WTC11 (cell line): ENCODE measurements around the gene ETV6. TPM values are rescaled to one million over a fixed set of nuclear protein-coding genes. Genes with fewer than 3 reads are reported as not detected.

Experiments
- ATAC-seq: fragments of 200-7000 bp; cut with Tn5 transposase; 2 replicates; pipeline ENCODE4 v1.10.0; 2021; ENCODE audit warnings: mild to moderate bottlenecking, moderate library complexity
- CTCF ChIA-PET: fragments of 300-600 bp; sonication (Branson Sonifier 250); formaldehyde crosslinking; loops from one replicate; lab custom pipeline; 2021; ENCODE audit warnings: antibody characterized with exemption; lab: Charles Lee
- POLR2A ChIA-PET: fragments of 350-600 bp; sonication (Branson Sonifier 250); formaldehyde crosslinking; loops from one replicate; lab custom pipeline; 2021; ENCODE audit warnings: antibody characterized with exemption; lab: Charles Lee
- DNase-seq: peaks from one replicate; pipeline ENCODE4 v3.0.0; 2021; ENCODE audit warnings: low spot score
- H3K27ac Mint-ChIP-seq: 2 replicates; pipeline ENCODE4 v1.8.0; 2021; ENCODE audit warnings: mixed read lengths
- H3K27me3 Mint-ChIP-seq: 2 replicates; pipeline ENCODE4 v1.8.0; 2021; ENCODE audit warnings: low read depth, mild to moderate bottlenecking, moderate library complexity, mixed read lengths
- H3K36me3 Mint-ChIP-seq: 2 replicates; pipeline ENCODE4 v1.8.0; 2021; ENCODE audit warnings: mixed read lengths
- H3K4me1 Mint-ChIP-seq: 2 replicates; pipeline ENCODE4 v1.8.0; 2022; ENCODE audit warnings: mixed read lengths
- H3K4me3 Mint-ChIP-seq: 2 replicates; pipeline ENCODE4 v1.8.0; 2021; ENCODE audit warnings: mild to moderate bottlenecking, moderate library complexity, mixed read lengths
- H3K9me3 Mint-ChIP-seq: 2 replicates; pipeline ENCODE4 v1.8.0; 2021; ENCODE audit warnings: mixed read lengths
- ATF6 ChIP-seq: sonication (generic); formaldehyde crosslinking; IDR thresholded peaks from 2 replicates; pipeline ENCODE4 v1.8.1; 2023; ENCODE audit warnings: mild to moderate bottlenecking, missing genetic modification reagents
- CBFB ChIP-seq: sonication (generic); formaldehyde crosslinking; IDR thresholded peaks from 2 replicates; pipeline ENCODE4 v1.8.1; 2022; ENCODE audit warnings: mild to moderate bottlenecking, low read depth, missing genetic modification reagents
- CTCF ChIP-seq: fragments of 200-600 bp; IDR thresholded peaks from 2 replicates; pipeline ENCODE4 v1.8.0; 2022; ENCODE audit warnings: antibody characterized with exemption
- IRF2 ChIP-seq: sonication (generic); formaldehyde crosslinking; IDR thresholded peaks from 2 replicates; pipeline ENCODE4 v1.8.0; 2022; ENCODE audit warnings: low read depth, missing genetic modification reagents, borderline replicate concordance
- JAZF1 ChIP-seq: fragments of 250-450 bp; sonication (Bioruptor Pico); IDR thresholded peaks from 2 replicates; pipeline ENCODE4 v1.9.0; 2021; ENCODE audit warnings: moderate library complexity, mild to moderate bottlenecking, inconsistent platforms
- KAT7 ChIP-seq: sonication (generic); formaldehyde crosslinking; IDR thresholded peaks from 2 replicates; pipeline ENCODE4 v1.8.1; 2023; ENCODE audit warnings: missing genetic modification reagents, mild to moderate bottlenecking, borderline replicate concordance
- SP1 ChIP-seq: sonication (generic); formaldehyde crosslinking; conservative IDR thresholded peaks from 2 replicates; pipeline ENCODE4 v1.8.1; 2022; ENCODE audit warnings: missing genetic modification reagents
- TCF7 ChIP-seq: sonication (generic); formaldehyde crosslinking; IDR thresholded peaks from 2 replicates; pipeline ENCODE4 v1.8.0; 2022; ENCODE audit warnings: mild to moderate bottlenecking, low read depth, missing genetic modification reagents, moderate library complexity
- TEAD1 ChIP-seq: sonication (generic); formaldehyde crosslinking; IDR thresholded peaks from 2 replicates; pipeline ENCODE4 v1.8.0; 2022; ENCODE audit warnings: mild to moderate bottlenecking, missing genetic modification reagents
- USF2 ChIP-seq: sonication (generic); formaldehyde crosslinking; IDR thresholded peaks from 2 replicates; pipeline ENCODE4 v1.8.1; 2023; ENCODE audit warnings: mild to moderate bottlenecking, missing genetic modification reagents, moderate library complexity
- ZBTB43 ChIP-seq: sonication (generic); formaldehyde crosslinking; IDR thresholded peaks from 2 replicates; pipeline ENCODE4 v1.8.1; 2023; ENCODE audit warnings: mild to moderate bottlenecking, missing genetic modification reagents
- ZNF121 ChIP-seq: sonication (generic); formaldehyde crosslinking; IDR thresholded peaks from 2 replicates; pipeline ENCODE4 v1.8.0; 2023; ENCODE audit warnings: missing genetic modification reagents
- ZNF138 ChIP-seq: sonication (generic); formaldehyde crosslinking; conservative IDR thresholded peaks from 2 replicates; pipeline ENCODE4 v1.8.1; 2022; ENCODE audit warnings: mild to moderate bottlenecking, moderate library complexity, missing genetic modification reagents
- ZNF317 ChIP-seq: sonication (generic); formaldehyde crosslinking; IDR thresholded peaks from 2 replicates; pipeline ENCODE4 v1.8.1; 2023; ENCODE audit warnings: low read depth, mild to moderate bottlenecking, moderate library complexity, missing genetic modification reagents, borderline replicate concordance
- ZNF425 ChIP-seq: fragments of 250-450 bp; sonication (Bioruptor Pico); conservative IDR thresholded peaks from 2 replicates; pipeline ENCODE4 v1.9.0; 2021; ENCODE audit warnings: mild to moderate bottlenecking
- ZNF512 ChIP-seq: sonication (generic); formaldehyde crosslinking; IDR thresholded peaks from 2 replicates; pipeline ENCODE4 v1.8.1; 2022; ENCODE audit warnings: missing genetic modification reagents, borderline replicate concordance
- ZSCAN18 ChIP-seq: fragments of 250-450 bp; sonication (Bioruptor Pico); IDR thresholded peaks from 2 replicates; pipeline ENCODE4 v2.1.2; 2022; ENCODE audit warnings: mild to moderate bottlenecking, moderate library complexity
- total RNA-seq: library from RNA; stranded (reverse); gene quantifications from 3 replicates; pipeline ENCODE4 v1.2.3, GENCODE V29; 2021

Gene ETV6
- total RNA-seq, 1 experiment from 2014 or later = 23.5 TPM

- TF ChIP-seq ZBTB43 (CRISPR knock-in tag) = no peak
- no peak for TF ChIP-seq CTCF
- TF ChIP-seq USF2 (CRISPR knock-in tag) = no peak
These were observed 292.3 kb downstream of the ETV6 start (continued) for GRCh38 chr12:11941606-11942337.

GRCh38 chr12:11943919-11944700 is 294.6 kb downstream of the ETV6 start:
- TF ChIP-seq ZNF425 (CRISPR knock-in tag) = no peak
- TF ChIP-seq CBFB (CRISPR knock-in tag) = no peak
- no peak for TF ChIP-seq JAZF1 (CRISPR knock-in tag)
- TF ChIP-seq ATF6 (CRISPR knock-in tag) = no peak
- TF ChIP-seq ZSCAN18 (CRISPR knock-in tag) = no peak
- TF ChIP-seq KAT7 (CRISPR knock-in tag) = no peak
- no peak for TF ChIP-seq IRF2
- no peak for TF ChIP-seq TEAD1 (CRISPR knock-in tag)
- no peak for TF ChIP-seq ZNF138
- TF ChIP-seq ZNF121 (CRISPR knock-in tag) = no peak
- no peak for TF ChIP-seq ZNF512
- no peak for TF ChIP-seq SP1 (CRISPR knock-in tag)
- no peak for TF ChIP-seq TCF7
- TF ChIP-seq ZNF317 (CRISPR knock-in tag) = no peak
- Mint-ChIP-seq H3K4me3 (no peak overlapping the region), H3K27me3 (no peaks in the 10 kb centered on the region), H3K27ac (no peak overlapping the region), H3K9me3 (peaks cover 33% of the 10 kb centered on the region), H3K36me3 (peaks cover 3% of the 10 kb centered on the region), H3K4me1 (no peaks in the 10 kb centered on the region)
- DNase-seq (no peak), ATAC-seq (no peak)
- ChIA-PET CTCF (no interaction called here), POLR2A (no interaction called here)
